Measurements from ENCODE around the gene ATF2.

The ATF2 gene

GRCh38 chr2:175167792-175168563 lies at the start of gene ATF2:
ATF2 (minus strand) TSS chr2:175168203; CDS start chr2:175136443, 31,760 bp downstream.
- no peaks in the 10 kb centered on the region for H3K27me3 Mint-ChIP-seq
- H3K4me3 Mint-ChIP-seq = peak within 1 kb of the TSS; percentile 100
- H3K36me3 Mint-ChIP-seq = no peaks in the 10 kb centered on the region
- no peaks in the 10 kb centered on the region for H3K9me3 Mint-ChIP-seq (ENCODE audit: low read depth)
- peaks cover 58% of the 10 kb centered on the region for H3K4me1 Mint-ChIP-seq (ENCODE audit: low read depth)
- peak within 1 kb of the TSS; percentile 99 for H3K27ac Mint-ChIP-seq

- Mint-ChIP-seq H3K27ac (no peak overlapping the region), H3K9me3 (ENCODE audit: low read depth) (no peaks in the 10 kb centered on the region), H3K27me3 (peaks cover 8% of the 10 kb centered on the region), H3K4me3 (no peak overlapping the region), H3K36me3 (no peaks in the 10 kb centered on the region), H3K4me1 (ENCODE audit: low read depth) (peaks cover 4% of the 10 kb centered on the region)
Measured at GRCh38 chr2:175207741-175208438, 39.9 kb upstream of the ATF2 start.

- no peaks in the 10 kb centered on the region for H3K36me3 Mint-ChIP-seq
- H3K4me1 Mint-ChIP-seq (ENCODE audit: low read depth) = peaks cover 4% of the 10 kb centered on the region
- H3K27ac Mint-ChIP-seq = no peak overlapping the region
- H3K9me3 Mint-ChIP-seq (ENCODE audit: low read depth) = no peaks in the 10 kb centered on the region
- no peak overlapping the region for H3K4me3 Mint-ChIP-seq
- peaks cover 7% of the 10 kb centered on the region for H3K27me3 Mint-ChIP-seq
Measured at GRCh38 chr2:175206866-175207265, 38.9 kb upstream of the ATF2 start.

GRCh38 chr2:175205523-175205922 lies 37.5 kb upstream of the ATF2 start:
- H3K27me3 Mint-ChIP-seq = peaks cover 7% of the 10 kb centered on the region
- no peak overlapping the region for H3K27ac Mint-ChIP-seq
- peaks cover 4% of the 10 kb centered on the region for H3K4me1 Mint-ChIP-seq (ENCODE audit: low read depth)
- no peaks in the 10 kb centered on the region for H3K36me3 Mint-ChIP-seq
- H3K9me3 Mint-ChIP-seq (ENCODE audit: low read depth) = no peaks in the 10 kb centered on the region
- no peak overlapping the region for H3K4me3 Mint-ChIP-seq

DNA sequence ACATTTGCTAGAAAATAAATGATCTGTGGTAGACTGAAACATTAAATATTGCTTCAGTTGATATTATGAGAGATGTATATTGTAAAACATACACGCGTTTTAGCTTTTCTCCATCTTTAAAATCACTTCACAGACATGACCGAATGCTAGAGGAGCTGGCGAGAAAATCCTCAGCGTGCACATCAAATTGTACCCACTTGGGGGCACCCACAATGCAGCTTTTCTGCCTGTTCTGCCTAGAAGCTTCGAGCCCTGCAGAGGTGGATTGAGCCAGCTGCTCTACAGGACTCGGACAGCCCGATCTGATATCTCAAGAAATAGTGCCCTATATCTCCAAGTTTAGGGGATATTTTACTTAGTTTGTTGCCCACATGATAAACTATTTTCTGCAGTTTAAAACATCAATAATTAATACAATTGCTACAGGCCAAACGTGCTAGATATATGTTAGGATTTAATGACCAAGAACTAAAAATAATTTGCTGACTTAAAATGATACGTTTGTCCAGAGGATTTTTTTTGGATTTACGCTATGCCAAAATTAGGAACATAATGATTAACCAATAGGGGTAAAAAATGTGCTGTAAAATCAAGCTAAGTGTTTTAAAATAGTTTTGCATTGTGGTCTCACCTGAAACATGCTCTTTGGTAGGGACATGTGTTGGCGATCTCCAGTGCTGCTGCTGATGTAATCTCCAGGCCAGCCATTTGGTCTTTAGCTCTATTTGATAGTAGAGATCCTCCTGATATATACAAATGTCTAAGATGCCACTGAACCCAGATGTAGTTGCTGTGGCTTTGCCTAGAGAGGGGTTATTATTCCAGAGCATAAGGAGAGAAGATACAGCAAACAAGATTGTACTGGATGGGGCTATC lies 35.9 kb upstream of the ATF2 start:
- Mint-ChIP-seq H3K9me3 (ENCODE audit: low read depth) (no peaks in the 10 kb centered on the region), H3K36me3 (no peaks in the 10 kb centered on the region), H3K4me3 (no peak overlapping the region), H3K4me1 (ENCODE audit: low read depth) (peaks cover 4% of the 10 kb centered on the region), H3K27me3 (peaks cover 7% of the 10 kb centered on the region), H3K27ac (no peak overlapping the region)

- Mint-ChIP-seq H3K36me3 (peaks cover 5% of the 10 kb centered on the region), H3K4me1 (ENCODE audit: low read depth) (no peaks in the 10 kb centered on the region), H3K9me3 (ENCODE audit: low read depth) (no peaks in the 10 kb centered on the region), H3K4me3 (no peak overlapping the region), H3K27ac (no peak overlapping the region), H3K27me3 (peaks cover 17% of the 10 kb centered on the region)
Measured at GRCh38 chr2:175195012-175195411, 27.0 kb upstream of the ATF2 start.

DNA sequence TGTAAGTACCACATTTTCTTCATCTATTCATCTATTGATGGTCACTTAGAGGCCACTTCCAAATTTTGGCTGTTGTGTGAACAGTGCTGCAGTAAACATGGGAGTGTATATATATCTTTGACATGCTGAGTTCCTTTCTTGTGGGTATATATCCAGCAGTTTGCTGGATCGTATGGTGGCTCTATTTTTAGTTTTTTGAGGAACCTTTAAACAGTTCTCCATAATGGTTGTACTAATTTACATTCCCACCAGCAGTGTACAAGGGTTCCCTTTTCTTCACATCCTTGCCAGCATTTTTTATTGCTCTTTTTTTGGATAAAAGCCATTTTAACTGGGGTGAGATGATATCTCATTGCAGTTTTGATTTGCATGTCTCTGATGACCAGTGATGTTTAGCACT lies 20.8 kb upstream of the ATF2 start:
- Mint-ChIP-seq H3K27me3 (peaks cover 13% of the 10 kb centered on the region), H3K9me3 (ENCODE audit: low read depth) (no peaks in the 10 kb centered on the region), H3K27ac (no peak overlapping the region), H3K4me1 (ENCODE audit: low read depth) (no peaks in the 10 kb centered on the region), H3K4me3 (no peak overlapping the region), H3K36me3 (peaks cover 7% of the 10 kb centered on the region)

DNA sequence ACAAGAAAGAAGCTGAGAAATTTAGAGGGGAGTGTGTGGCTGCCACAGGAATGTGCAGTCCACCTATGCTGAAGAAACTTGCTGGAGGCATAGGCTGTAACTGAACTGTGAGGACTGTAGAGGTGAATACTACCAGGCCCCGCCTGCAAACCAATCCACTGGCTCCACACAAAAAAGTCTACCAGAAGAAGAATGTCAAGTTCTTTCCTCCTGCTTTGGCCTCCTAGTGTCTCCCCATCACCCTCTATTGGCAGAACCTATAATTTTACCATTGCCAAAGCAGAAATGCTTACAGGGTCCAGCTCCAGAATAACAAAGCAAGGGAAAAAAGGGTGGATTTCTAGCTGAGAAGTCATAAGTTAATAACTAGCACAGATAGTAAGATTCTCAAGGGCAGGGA lies 19.4 kb upstream of the ATF2 start:
- Mint-ChIP-seq H3K4me1 (ENCODE audit: low read depth) (peaks cover under 1% of the 10 kb centered on the region), H3K27me3 (peaks cover 9% of the 10 kb centered on the region), H3K36me3 (peaks cover 6% of the 10 kb centered on the region), H3K27ac (no peak overlapping the region), H3K4me3 (no peak overlapping the region), H3K9me3 (ENCODE audit: low read depth) (no peaks in the 10 kb centered on the region)

GRCh38 chr2:175183674-175184073 lies 15.7 kb upstream of the ATF2 start:
- Mint-ChIP-seq H3K9me3 (ENCODE audit: low read depth) (peaks cover 7% of the 10 kb centered on the region), H3K27me3 (peaks cover 3% of the 10 kb centered on the region), H3K4me3 (no peak overlapping the region), H3K4me1 (ENCODE audit: low read depth) (peaks cover 22% of the 10 kb centered on the region), H3K36me3 (peaks cover 8% of the 10 kb centered on the region), H3K27ac (no peak overlapping the region)

DNA sequence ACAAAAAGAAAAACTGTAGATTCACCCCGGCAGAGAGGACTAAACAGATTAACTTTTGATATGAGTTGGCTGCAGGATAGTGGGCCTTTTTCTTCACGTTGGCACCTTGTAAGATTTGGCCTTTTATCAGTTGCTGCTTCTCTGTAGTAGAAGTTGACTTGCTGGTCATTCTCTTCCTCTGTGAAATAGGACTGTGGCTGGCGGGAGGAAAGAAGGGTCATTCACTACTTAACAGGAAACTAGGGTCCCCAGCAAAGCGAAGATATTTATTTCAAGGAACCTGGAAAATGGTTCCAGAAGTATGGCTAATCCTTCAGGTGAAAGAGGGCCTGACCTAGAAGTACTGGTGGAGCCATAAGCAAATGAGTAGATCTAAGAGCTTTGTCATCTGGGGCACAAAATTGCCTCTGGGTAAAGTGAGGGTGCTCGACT lies 13.9 kb upstream of the ATF2 start:
- peak overlapping the region; percentile 94 for H3K27ac Mint-ChIP-seq
- H3K36me3 Mint-ChIP-seq = peaks cover 8% of the 10 kb centered on the region
- peaks cover 7% of the 10 kb centered on the region for H3K9me3 Mint-ChIP-seq (ENCODE audit: low read depth)
- H3K27me3 Mint-ChIP-seq = no peaks in the 10 kb centered on the region
- peaks cover 30% of the 10 kb centered on the region for H3K4me1 Mint-ChIP-seq (ENCODE audit: low read depth)
- H3K4me3 Mint-ChIP-seq = peak overlapping the region; percentile 98

- Mint-ChIP-seq H3K36me3 (peaks cover 11% of the 10 kb centered on the region), H3K9me3 (ENCODE audit: low read depth) (peaks cover 7% of the 10 kb centered on the region), H3K27ac (peak within 1 kb of the TSS; percentile 94)
Measured at GRCh38 chr2:175181104-175181876, 13.3 kb upstream of the ATF2 start, which contains the start of gene ATP5MC3. ATP5MC3 (minus strand) TSS chr2:175181710; CDS start chr2:175181393, 317 bp downstream.

DNA sequence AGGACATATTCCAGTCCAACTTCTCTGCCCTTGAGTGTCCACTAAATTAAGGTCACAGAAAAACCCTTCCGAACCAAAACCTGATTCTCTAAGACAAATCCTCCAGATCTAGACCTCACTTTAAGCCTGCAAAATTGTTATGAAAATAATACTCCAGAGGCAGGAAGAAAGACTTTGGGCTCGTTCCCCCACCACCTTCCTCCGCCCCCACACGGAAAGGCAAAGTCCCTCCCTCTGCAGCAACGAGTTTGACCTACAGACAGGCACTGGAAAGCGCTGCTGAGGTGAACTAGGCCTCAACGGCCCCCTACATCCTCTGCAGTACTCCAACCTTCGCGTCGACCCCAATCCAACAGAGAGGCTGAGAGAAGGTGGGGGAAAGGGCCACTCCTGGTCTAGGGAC lies 12.7 kb upstream of the ATF2 start:
- peaks cover 13% of the 10 kb centered on the region for H3K36me3 Mint-ChIP-seq
- H3K4me1 Mint-ChIP-seq (ENCODE audit: low read depth) = peaks cover 37% of the 10 kb centered on the region
- peak overlapping the region; percentile 94 for H3K27ac Mint-ChIP-seq
- H3K27me3 Mint-ChIP-seq = no peaks in the 10 kb centered on the region
- H3K9me3 Mint-ChIP-seq (ENCODE audit: low read depth) = peaks cover 7% of the 10 kb centered on the region
- peak overlapping the region; percentile 98 for H3K4me3 Mint-ChIP-seq

More at GRCh38 chr2:175181104-175181876, 13.3 kb upstream of the ATF2 start, which contains the start of gene ATP5MC3:
- Mint-ChIP-seq H3K4me1 (ENCODE audit: low read depth) (peaks cover 36% of the 10 kb centered on the region), H3K4me3 (peak within 1 kb of the TSS; percentile 98), H3K27me3 (no peaks in the 10 kb centered on the region)

DNA sequence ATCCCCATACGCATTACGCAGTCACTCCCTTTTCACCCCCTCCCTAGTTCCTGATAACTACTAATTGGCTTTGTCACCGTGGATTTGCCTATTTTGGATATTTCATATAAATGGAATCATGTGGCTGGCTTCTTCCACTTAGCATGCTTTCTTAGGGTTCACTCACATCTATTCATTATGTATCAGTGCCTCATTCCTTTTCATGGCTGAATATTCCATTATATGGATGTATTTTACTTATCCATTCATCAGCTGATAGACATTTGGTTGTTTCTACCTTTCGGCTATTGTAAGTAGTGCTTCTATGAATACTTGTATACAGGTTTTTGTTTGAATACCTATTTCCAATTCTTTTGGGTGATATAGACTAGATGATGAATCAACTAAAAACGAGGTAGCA lies 8.6 kb upstream of the ATF2 start:
- Mint-ChIP-seq H3K4me1 (ENCODE audit: low read depth) (peaks cover 29% of the 10 kb centered on the region), H3K36me3 (peaks cover 13% of the 10 kb centered on the region), H3K27me3 (no peaks in the 10 kb centered on the region), H3K27ac (peak overlapping the region; percentile 73), H3K4me3 (no peak overlapping the region), H3K9me3 (ENCODE audit: low read depth) (peaks cover 1% of the 10 kb centered on the region)

GRCh38 chr2:175175896-175176295 lies 7.9 kb upstream of the ATF2 start:
- Mint-ChIP-seq H3K27me3 (no peaks in the 10 kb centered on the region), H3K27ac (no peak overlapping the region), H3K4me1 (ENCODE audit: low read depth) (peaks cover 31% of the 10 kb centered on the region), H3K4me3 (no peak overlapping the region), H3K36me3 (peaks cover 13% of the 10 kb centered on the region), H3K9me3 (ENCODE audit: low read depth) (no peaks in the 10 kb centered on the region)
